Activated CD8-positive, alpha-beta memory T cell treated with anti-CD3 and anti-CD28 coated beads for 36 hours (primary cell): ENCODE measurements around the gene SF3A1. TPM values are rescaled to one million over a fixed set of nuclear protein-coding genes. Genes with fewer than 3 reads are reported as not detected.

Experiments
- CTCF ChIA-PET: fragments of 350-600 bp; sonication (Branson Sonifier 250); formaldehyde crosslinking; loops from one replicate; lab custom pipeline; 2021; ENCODE audit warnings: antibody characterized with exemption; lab: Charles Lee
- POLR2A ChIA-PET: fragments of 350-600 bp; sonication (Branson Sonifier 250); formaldehyde crosslinking; loops from one replicate; lab custom pipeline; 2021; ENCODE audit warnings: antibody characterized with exemption; lab: Charles Lee
- total RNA-seq, 2 experiments: library from RNA; stranded (reverse); gene quantifications; one replicate each; pipeline ENCODE4 v1.2.3, GENCODE V29; 2021

SF3A1 gene
- total RNA-seq, 2 experiments from 2014 or later = 229 to 231 TPM

DNA sequence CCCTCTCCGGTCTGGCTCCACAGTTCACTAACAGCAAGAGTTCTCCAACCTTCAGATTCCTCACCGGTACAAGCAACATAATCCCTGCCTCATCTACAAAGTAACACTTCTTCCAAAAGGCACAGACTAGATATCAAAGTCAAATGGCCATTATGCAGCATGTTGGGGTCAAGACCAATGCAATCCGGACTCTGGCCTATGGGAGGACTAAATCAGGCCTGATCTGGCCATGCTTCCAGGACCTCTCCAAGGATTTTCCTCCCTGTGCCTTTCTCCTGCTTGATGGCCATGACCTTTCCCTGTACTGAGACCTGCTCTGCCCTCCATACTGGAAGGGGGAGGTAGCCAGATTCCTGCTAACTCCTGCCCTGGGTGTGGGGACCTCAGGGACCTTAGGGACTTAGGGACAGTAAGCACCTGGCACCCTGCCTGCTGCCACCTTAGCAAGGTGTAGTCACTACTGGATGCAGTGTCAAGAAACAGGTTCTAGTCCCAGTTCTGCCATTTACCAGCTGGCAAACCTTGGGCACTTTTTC lies 36.6 kb downstream of the SF3A1 start:
- ChIA-PET POLR2A (no interaction called here), CTCF (interaction anchor here (0.7 to 1.7 kb wide), 2 partner anchors 17 to 32 kb away, joined by 3 read pairs; no protein-coding TSS in a partner anchor)

DNA sequence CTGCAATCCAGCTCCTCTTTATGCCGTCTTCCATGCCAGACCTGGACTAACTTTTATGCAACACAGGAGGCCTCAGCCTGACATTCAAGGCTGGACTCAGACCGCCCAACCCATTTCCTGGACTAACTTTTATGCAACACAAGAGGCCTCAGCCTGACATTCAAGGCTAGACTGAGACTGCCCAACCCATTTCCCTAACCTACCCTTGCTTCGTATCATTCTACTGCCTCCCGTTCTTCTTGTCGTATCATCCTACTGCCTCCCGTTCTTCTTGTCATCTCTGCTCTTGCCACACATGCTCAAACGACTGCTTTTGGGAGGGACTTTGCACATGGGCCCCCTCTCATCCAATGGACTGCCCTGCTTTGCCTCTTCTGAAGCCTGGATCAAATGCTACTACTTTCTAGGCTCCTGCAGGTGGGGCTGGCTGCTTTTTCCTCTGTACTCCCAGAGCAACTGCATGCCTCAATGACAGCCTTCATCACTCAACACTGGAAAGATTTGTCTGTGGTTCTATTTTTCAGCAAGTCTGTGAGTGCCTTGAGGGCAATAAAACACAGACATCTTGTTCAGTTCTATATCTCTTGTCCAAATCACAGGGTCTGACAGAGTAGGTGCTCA lies 37.8 kb downstream of the SF3A1 start:
- ChIA-PET CTCF (interaction anchor here (1.7 kb wide), 1 partner anchor 31 kb away, joined by 3 read pairs; no protein-coding TSS in a partner anchor), POLR2A (no interaction called here)

- POLR2A ChIA-PET = no interaction called here
- CTCF ChIA-PET = interaction anchor here (3.2 kb wide), 1 partner anchor 29 kb away, joined by 15 read pairs; the partner anchor contains the start of gene CASTOR1
Measured at GRCh38 chr22:30317778-30318177, 38.9 kb downstream of the SF3A1 start.

- CTCF ChIA-PET = interaction anchor here (1.3 to 3.8 kb wide), 3 partner anchors 9 to 28 kb away, joined by 4 to 19 read pairs (median 15); partner anchors contain the start of genes CASTOR1 and TBC1D10A
- POLR2A ChIA-PET = interaction anchor here (0.5 kb wide), 1 partner anchor 941 kb away, joined by 6 read pairs; no protein-coding TSS in a partner anchor
Measured at GRCh38 chr22:30315962-30316576, 40.6 kb downstream of the SF3A1 start.

GRCh38 chr22:30314915-30315314 lies 41.8 kb downstream of the SF3A1 start:
- POLR2A ChIA-PET = no interaction called here
- CTCF ChIA-PET = interaction anchor here (0.7 to 3.8 kb wide), 3 partner anchors 11 to 35 kb away, joined by 3 to 19 read pairs (median 15); partner anchors contain the start of genes CASTOR1 and TBC1D10A

DNA sequence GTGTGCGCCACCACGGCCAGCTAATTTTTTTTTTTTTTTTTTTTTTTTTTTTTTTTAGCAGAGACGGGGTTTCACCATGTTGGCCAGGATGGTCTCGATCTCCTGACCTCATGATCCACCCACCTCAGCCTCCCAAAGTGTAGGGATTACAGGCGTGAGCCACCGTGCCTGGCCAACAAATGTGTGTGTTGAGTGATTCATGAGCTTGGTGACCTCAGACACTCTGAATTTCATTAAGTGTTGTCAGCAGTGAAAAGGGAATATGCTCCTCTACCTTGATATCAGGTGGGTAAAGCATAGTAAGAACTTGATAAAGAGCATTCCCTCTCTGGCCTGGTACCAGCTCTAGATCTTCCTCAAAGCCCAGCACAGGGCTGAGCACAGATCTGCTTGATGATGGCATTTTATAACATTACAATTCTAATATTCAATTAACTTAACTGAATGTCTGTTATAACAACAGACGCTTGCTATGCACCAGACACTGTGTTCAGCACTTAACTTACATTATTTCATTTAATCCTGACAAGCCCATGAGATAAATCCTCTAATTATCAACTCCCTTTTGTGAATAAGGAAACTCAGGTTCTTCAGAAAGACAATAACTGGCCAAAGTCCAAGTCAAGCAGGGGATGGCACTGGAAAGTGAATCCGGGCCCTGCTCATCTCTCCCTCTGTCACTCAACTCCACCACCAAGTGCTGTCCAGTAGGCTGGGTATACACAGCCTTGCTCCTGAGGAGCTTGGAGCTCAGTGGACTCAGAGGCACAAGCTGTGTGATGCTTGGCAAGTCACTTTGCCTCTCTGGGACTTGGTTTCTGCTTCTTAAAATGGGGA lies 42.9 kb downstream of the SF3A1 start:
- CTCF ChIA-PET = interaction anchor here (0.7 to 3.8 kb wide), 4 partner anchors 12 to 74 kb away, joined by 3 to 19 read pairs (median 10); partner anchors contain the start of genes CASTOR1, RNF215 and TBC1D10A
- POLR2A ChIA-PET = interaction anchor here (0.6 kb wide), 1 partner anchor 50 kb away, joined by 6 read pairs; no protein-coding TSS in a partner anchor

- ChIA-PET CTCF (interaction anchor here (0.6 to 2.5 kb wide), 2 partner anchors 24 to 92 kb away, joined by 3 to 16 read pairs; partner anchors contain the start of gene CASTOR1), POLR2A (no interaction called here)
Measured at GRCh38 chr22:30312053-30312452, 44.6 kb downstream of the SF3A1 start.

DNA sequence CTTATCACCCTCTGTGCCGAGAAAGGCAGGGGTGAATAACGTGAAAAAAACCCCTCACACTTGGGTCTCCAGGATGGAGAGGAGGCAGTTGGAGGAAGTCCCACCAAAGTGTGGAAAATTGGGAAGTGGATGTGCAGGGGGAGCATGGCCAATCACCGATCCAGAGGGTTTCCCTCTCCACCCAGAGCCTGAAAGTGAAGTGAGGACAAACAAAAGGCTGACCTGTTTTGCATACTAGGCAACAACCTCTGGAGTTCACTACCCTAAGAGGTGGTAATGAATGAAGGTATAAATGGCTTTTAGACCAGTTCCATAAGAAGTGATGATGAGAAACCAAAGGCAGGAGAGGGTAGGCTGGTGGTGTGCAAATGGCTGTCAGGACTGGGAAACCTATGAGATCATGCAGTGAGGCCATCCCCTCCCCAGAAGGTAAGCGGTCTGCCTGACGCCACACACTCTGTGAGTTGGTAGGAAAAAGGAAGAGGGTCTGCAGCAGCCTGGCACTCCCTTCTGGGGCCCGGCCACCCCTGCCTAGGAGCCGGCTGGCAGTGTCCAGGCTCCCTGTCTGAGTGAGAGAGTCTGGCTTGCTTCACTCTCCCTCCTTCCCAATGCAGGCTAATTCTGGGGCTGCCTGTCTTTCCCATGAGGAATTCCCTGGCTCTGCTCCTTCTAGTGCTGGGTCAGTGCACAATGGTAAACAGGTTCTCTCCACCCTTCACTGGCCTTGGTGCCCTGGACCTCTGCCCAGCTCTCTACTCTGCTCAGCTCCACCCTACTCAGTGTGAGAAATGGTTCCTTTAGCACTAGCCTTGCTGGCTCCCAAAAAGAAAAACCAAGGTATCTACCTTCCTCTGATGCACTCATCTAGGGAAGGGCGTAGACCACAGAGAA lies 45.6 kb downstream of the SF3A1 start:
- CTCF ChIA-PET = interaction anchor here (0.6 to 2.5 kb wide), 2 partner anchors 23 to 92 kb away, joined by 3 to 16 read pairs; partner anchors contain the start of gene CASTOR1
- POLR2A ChIA-PET = interaction anchor here (0.9 to 1.4 kb wide), 2 partner anchors 16 to 22 kb away, joined by 3 to 4 read pairs; partner anchors contain the start of genes CASTOR1 and TBC1D10A

DNA sequence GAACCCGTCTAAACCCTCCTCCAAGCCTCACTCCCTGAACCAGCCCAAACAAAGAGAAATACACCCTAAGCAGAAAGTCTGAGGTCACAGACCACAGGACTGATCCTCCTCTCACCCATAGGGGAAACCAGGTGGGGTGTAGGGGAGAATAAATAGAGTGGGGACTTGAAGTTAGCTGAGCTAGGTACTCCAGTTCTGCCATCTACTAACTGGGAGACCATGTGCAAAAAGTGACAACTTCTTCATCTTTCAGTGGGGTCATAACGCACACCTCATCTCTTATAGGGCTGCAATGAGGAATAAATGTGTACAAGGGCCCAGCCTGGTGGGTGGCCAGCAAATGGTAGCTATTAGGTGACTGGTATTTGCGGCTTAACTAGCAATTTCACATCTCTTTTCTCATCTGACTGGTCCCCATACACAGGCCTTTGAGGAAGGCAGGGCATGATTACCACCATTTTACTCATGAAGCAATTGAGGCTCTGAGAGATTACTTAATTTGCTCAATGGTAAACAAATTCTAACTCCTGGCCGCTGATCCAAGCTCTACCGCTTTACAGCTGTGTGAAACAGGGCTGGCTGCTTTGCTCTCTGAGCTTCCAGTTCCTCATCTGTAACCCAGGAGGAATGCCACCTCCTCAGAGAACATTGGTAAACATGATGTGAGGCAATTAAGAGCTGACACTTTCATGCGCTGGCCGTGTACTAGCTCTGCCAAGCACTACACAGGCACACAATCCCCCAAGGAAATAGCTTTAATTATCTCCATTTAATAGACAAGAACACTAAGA lies 46.5 kb downstream of the SF3A1 start:
- ChIA-PET POLR2A (interaction anchor here (0.9 to 1.4 kb wide), 2 partner anchors 17 to 21 kb away, joined by 3 to 4 read pairs; partner anchors contain the start of genes CASTOR1 and TBC1D10A), CTCF (interaction anchor here (1.0 kb wide), 1 partner anchor 22 kb away, joined by 4 read pairs; no protein-coding TSS in a partner anchor)

DNA sequence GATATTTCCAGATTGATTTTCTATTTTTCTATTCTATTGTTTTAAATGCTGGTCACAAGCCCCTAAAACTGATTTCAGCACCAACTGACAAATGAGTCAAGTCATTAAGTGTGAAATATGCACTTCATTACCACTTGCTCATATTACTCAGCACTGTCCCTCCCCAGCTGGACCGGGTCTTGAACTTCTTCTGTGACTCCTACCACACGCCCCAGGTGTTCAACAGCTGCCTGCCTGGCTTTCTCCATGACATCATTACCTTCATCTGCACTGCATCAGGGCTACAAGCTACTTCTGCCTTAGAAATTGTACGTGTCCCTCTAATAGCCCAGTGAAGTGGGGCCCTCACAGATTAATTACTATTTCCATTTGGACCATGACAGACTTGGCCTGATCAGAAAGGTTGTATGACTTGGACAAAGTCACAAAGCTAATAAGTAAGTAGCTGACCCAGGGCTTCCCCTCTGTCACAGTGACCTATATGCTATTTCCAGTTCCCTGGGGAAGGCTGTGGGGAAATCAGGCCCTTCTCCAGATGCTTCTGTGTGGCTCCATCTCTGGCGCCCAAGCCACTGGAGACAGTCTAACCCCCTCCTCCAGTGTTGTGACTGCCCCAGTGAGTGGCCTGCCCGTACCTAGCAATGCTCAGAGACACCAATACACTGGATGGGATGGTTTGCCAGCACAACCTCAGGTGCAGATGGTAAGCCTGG lies 48.0 kb downstream of the SF3A1 start:
- ChIA-PET POLR2A (interaction anchor here (0.6 kb wide), 1 partner anchor 121 kb away, joined by 6 read pairs; no protein-coding TSS in a partner anchor), CTCF (interaction anchor here (1.0 to 2.8 kb wide), 3 partner anchors 19 to 21 kb away, joined by 4 to 7 read pairs (median 4); no protein-coding TSS in a partner anchor)

- POLR2A ChIA-PET = interaction anchor here (0.6 kb wide), 1 partner anchor 122 kb away, joined by 6 read pairs; no protein-coding TSS in a partner anchor
Measured at GRCh38 chr22:30308093-30308492, 48.6 kb downstream of the SF3A1 start.

DNA sequence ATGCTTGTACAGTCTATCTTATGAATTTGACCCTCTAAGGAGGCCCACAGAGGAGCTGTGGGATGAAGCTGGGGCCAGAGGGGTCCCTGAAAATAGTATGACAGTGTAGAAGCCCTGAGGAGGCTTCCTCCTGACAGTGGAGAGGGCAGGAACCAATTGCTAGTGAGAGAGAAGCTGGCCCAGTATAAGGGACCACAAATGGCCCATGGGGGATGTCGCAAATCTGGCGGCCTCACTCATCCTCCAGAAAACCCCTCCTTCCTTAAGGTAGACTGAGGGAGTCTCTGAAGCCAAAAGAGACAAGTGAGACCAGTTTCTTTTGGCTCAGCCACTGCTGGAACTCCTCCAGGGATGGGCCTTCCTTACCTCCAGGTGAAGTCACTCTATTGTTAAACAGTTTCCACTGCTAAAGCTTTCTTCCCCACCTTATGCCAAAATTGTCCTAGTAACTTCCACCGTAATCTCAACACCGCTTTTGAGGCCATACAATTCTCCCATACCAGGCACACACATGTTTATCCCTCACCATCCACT lies 49.6 kb downstream of the SF3A1 start:
- POLR2A ChIA-PET = interaction anchor here (0.6 to 0.7 kb wide), 2 partner anchors 20 to 49 kb away, joined by 3 read pairs; no protein-coding TSS in a partner anchor
- CTCF ChIA-PET = interaction anchor here (2.8 kb wide), 1 partner anchor 19 kb away, joined by 7 read pairs; no protein-coding TSS in a partner anchor

More at GRCh38 chr22:30308093-30308492, 48.6 kb downstream of the SF3A1 start:
- CTCF ChIA-PET = interaction anchor here (1.3 to 2.8 kb wide), 2 partner anchors 18 to 20 kb away, joined by 4 to 7 read pairs; no protein-coding TSS in a partner anchor

- ChIA-PET CTCF (interaction anchor here (2.8 kb wide), 1 partner anchor 19 kb away, joined by 7 read pairs; no protein-coding TSS in a partner anchor), POLR2A (interaction anchor here (0.6 kb wide), 1 partner anchor 21 kb away, joined by 3 read pairs; no protein-coding TSS in a partner anchor)
Measured at GRCh38 chr22:30306627-30307011, 50.1 kb downstream of the SF3A1 start.

- CTCF ChIA-PET = interaction anchor here (0.6 to 2.8 kb wide), 2 partner anchors 18 to 419 kb away, joined by 3 to 7 read pairs; no protein-coding TSS in a partner anchor
Measured at GRCh38 chr22:30305906-30306626, 50.6 kb downstream of the SF3A1 start.

More at GRCh38 chr22:30305906-30306626, 50.6 kb downstream of the SF3A1 start:
- POLR2A ChIA-PET = interaction anchor here (0.6 to 1.5 kb wide), 2 partner anchors 21 to 51 kb away, joined by 3 read pairs; partner anchors contain the start of genes CCDC157 and SF3A1
